AG20443 (cell line): Measurements from ENCODE around the gene ANO9.
A peak's percentile ranks its signal among the peaks of the same experiment; 100 is the strongest.

Experiments
- DNase-seq: peaks from one replicate; pipeline ENCODE4 v3.0.0; 2012; ENCODE audit warnings: low spot score, mixed read lengths

Gene ANO9

GRCh38 chr11:441418-442274 lies at the start of gene ANO9:
ANO9 (minus strand) TSS chr11:442011; CDS start chr11:441926, 85 bp downstream.
- no peak for DNase-seq

DNA sequence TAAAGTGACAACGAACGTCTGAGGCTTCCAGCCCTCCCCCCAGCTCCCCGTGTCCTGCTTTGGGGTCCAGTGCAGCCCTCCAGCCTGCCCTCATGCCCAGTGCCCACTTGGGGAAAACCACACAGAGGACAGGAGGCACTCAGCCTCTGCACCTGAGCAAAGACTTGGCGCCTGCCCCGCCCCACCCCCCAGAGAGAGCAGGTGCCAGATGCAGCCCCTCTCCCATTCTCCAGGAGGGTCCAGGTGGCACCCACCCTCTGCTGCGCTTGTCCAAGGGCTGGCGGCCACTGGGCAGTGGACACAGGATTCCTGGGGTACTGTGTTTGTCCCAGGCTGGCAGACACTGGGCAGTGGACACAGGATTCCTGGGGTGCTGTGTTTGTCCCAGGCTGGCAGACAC lies 49.5 kb upstream of the ANO9 start:
- no peak for DNase-seq

GRCh38 chr11:490930-491260 lies 49.1 kb upstream of the ANO9 start:
- no peak for DNase-seq

GRCh38 chr11:490186-490929 lies 48.5 kb upstream of the ANO9 start:
- DNase-seq, result no peak

GRCh38 chr11:489610-490185 lies 47.9 kb upstream of the ANO9 start:
- no peak for DNase-seq

GRCh38 chr11:488992-489391 lies 47.2 kb upstream of the ANO9 start:
- DNase-seq, result no peak

DNA sequence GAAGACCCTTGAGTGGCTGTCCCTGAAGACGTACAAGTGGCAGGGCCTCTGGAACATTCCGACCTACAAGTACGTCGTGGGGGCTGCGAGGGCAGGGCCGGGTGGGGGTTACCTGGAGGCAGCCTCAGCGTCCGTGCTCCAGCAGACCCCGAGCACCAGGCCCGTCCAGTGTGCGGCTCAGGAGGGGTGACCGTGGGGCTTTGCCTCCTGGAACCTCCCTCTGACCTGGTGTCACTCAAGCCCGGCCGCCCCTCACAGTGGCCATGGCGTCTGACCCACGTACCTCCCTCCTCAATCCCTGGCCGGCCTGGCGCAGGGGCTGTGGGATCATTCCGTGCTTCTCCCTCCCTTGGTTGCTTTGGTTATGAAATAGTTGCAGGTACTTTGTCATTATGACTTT lies 46.8 kb upstream of the ANO9 start:
- no peak for DNase-seq

DNA sequence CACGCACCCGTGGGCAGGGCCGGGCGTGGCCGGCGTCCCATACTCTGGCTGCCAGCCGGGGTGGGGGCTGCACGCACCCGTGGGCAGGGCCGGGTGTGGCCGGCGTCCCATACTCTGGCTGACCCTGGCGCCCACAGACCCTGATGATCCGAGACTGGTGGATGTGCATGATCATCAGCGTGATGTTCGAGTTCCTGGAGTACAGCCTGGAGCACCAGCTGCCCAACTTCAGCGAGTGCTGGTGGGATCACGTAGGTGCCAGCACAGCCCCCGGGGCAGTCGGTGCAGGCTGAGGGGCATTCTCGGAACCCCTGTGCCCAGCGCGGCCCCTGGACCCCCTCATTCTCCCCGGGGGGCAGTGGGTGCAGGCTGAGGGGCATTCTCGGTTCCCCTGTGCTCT lies 46.3 kb upstream of the ANO9 start:
- DNase-seq, result no peak

DNA sequence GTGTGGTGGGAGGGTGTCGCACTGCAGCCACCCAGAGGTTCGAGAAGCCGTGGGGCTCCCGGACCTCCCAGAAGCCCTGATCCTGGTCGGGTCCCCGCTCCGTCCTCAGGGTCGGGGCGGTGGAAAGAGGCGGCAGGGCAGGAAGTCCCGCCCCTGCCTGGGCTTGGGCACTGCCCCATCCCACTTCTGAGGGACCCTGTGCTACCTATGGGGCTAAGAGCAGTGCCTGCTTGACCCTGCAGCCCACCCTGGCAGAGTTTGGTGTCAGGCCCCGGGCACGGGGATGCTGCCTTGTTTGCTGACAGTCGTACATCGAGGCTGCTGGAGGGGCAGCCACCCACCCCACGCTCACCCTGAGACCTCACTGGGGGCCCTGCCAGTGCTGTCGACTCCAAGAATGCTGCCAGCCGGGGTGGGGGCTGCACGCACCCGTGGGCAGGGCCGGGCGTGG lies 45.8 kb upstream of the ANO9 start:
- peak; percentile 6 for DNase-seq

DNA sequence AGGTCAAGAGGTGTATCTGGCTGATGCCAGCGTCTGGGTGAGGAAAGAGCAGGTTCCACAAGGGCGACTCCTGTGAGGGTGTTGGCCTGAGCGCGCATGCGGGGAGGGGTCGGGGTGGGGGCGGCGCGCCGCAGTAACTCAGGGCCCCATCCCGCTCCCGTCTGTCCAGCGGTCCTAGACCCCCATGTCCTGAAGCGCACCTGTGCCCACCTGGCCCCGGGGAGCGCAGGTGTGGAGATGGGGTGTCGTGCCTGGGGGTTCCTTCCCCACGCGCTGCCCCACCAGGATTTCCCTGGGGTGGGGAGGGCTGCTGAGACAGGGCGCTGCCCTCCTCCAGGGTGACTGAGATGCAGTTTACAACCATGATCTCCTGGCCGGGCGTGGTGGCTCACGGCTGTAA lies 44.4 kb upstream of the ANO9 start:
- DNase-seq, result no peak

DNA sequence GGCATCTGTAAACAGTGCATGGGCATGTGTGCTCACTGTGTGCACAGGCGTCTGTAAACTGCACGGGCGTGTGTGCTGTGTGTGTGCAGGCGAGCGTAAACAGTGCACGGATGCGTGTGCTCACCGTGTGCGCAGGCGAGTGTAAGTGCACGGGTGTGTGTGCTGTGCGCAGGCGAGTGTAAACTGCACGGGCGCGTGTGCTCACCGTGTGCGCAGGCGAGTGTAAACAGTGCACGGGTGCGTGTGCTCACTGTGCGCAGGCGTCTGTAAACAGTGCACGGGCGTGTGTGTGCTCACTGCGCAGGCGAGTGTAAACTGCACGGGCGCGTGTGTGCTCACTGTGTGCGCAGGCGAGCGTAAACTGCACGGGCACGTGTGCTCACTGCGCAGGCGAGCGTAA lies 42.8 kb upstream of the ANO9 start:
- DNase-seq, result no peak

DNA sequence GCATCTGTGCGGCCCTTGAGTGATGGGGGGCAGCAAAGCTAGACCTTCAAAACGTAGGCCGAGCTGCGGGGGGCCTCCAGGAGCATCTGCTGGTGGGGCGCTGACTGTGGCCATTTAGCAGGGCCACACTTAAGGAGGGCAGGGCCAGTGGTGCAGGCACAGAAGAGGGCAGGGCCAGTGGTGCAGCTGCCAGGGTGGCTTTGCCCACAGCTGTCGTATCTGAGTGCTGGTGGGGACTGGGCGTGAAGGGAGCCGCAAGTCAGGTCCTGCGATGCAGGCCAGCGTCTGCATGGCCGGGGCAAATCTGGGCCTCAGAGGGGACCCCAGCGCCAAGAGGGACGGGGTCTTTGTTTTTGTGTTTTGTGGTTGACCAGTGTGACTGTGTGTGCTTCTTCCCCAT lies 37.5 kb upstream of the ANO9 start:
- no peak for DNase-seq

DNA sequence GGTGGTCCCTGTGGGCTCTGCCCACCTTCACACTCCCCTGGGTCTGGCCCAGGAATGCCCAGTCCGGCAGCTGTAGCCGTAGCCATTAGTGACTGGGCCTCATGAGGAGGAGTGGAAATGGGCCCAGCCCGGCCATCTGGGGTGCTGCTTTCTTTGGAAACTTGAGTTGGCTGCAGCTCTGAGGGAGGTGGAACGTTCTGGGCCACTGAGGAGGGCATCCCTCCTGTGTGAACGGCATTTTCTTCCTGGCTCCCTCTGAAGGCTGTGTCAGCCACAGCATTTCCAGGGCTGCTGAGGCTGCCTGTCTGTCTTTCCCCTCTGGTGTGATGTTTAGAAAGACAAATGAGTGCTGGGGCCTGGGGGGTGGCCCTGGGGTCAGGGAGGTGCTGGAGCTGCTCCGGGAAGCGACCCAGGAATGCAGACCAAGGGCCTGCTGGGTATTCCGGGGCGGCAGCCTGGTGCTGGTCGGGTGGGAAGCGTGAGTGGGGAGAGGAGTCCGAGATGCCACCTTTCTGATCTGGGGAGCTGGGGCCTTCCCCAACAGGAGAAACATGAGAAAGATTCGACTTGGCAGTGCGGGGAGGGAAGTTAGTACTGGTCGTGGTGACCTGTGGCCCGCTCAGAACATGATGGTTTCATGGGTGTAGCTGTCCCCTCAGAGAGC lies 35.4 kb upstream of the ANO9 start:
- no peak for DNase-seq

GRCh38 chr11:476416-476815 lies 34.6 kb upstream of the ANO9 start:
- DNase-seq, result no peak

GRCh38 chr11:475941-476340 lies 34.1 kb upstream of the ANO9 start:
- no peak for DNase-seq

- no peak for DNase-seq
Measured at GRCh38 chr11:474914-475506, 33.2 kb upstream of the ANO9 start.

- DNase-seq, result no peak
Measured at GRCh38 chr11:473962-474785, 32.4 kb upstream of the ANO9 start.

- DNase-seq, result no peak
Measured at GRCh38 chr11:473415-473814, 31.6 kb upstream of the ANO9 start.

GRCh38 chr11:472816-473215 lies 31.0 kb upstream of the ANO9 start:
- DNase-seq, result no peak

DNA sequence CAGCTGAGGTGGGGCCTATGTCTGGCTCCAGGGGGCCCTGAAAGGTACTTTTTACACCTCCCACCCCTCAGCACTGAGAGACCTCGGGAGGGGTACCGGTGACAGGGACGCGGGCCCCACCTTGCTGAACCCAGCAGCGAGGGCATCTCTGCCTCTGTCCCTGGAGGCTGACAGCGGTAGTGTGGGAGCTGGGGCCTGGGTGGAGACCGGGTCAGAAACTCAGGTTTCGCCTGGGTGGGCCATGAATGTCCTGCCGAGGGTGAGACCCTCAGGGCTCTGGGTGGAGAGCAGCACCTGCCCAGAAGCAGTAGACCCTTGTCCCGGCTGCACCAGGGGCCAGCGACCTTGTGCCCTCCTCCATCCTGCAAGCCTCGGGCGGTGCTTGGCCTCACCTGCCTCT lies 30.5 kb upstream of the ANO9 start:
- DNase-seq, result no peak

DNA sequence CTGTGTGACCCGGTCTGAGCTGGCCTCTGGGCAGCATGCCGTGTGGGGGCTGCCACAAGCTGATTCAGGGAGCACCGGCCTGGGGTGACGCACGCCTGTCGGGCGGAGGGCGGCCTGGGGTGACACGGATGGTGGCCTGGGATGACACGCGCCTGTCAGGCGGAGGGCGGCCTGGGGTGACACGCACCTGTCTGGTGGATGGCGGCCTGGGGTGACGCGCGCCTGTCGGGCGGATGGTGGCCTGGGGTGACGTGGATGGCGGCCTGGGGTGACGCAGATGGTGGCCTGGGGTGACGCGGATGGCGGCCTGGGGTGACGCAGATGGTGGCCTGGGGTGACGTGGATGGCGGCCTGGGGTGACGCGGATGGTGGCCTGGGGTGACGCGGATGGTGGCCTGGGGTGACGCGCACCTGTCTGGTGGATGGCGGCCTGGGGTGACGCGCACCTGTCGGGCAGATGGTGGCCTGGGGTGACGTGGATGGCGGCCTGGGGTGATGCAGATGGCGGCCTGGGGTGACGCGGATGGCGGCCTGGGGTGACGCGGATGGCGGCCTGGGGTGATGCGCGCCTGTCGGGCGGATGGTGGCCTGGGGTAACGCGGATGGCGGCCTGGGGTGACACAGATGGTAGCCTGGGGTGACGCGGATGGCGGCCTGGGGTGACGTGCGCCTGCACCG lies 29.8 kb upstream of the ANO9 start:
- no peak for DNase-seq
